GM12873 (cell line): ENCODE measurements around the gene TAS2R16.

Experiments
- CTCF ChIP-seq: IDR thresholded peaks from 2 replicates; pipeline ENCODE4 v1.5.1; 2012; ENCODE audit warnings: low read depth, mild to moderate bottlenecking, moderate library complexity, low read length, control low read depth; ENCODE audit not compliant: insufficient read depth; ENCODE audit errors: missing control alignments

The TAS2R16 gene

GRCh38 chr7:123003539-123004126 is 8.1 kb upstream of the TAS2R16 start:
- TF ChIP-seq CTCF, result no peak

- TF ChIP-seq CTCF, result no peak
Measured at GRCh38 chr7:122989577-122989976, 5.9 kb downstream of the TAS2R16 start.

- TF ChIP-seq CTCF, result no peak
Measured at GRCh38 chr7:122989041-122989440, 6.5 kb downstream of the TAS2R16 start.

- no peak for TF ChIP-seq CTCF
Measured at GRCh38 chr7:122988333-122988732, 7.2 kb downstream of the TAS2R16 start.

GRCh38 chr7:122987463-122987862 is 8.0 kb downstream of the TAS2R16 start:
- TF ChIP-seq CTCF, result no peak

- no peak for TF ChIP-seq CTCF
Measured at GRCh38 chr7:122984021-122984420, 11.5 kb downstream of the TAS2R16 start.

- TF ChIP-seq CTCF, result no peak
Measured at GRCh38 chr7:122983261-122983660, 12.2 kb downstream of the TAS2R16 start.

- no peak for TF ChIP-seq CTCF
Measured at GRCh38 chr7:122975341-122975740, 20.2 kb downstream of the TAS2R16 start.
